ENCODE results near the gene LGALS3BP.

LGALS3BP gene

DNA sequence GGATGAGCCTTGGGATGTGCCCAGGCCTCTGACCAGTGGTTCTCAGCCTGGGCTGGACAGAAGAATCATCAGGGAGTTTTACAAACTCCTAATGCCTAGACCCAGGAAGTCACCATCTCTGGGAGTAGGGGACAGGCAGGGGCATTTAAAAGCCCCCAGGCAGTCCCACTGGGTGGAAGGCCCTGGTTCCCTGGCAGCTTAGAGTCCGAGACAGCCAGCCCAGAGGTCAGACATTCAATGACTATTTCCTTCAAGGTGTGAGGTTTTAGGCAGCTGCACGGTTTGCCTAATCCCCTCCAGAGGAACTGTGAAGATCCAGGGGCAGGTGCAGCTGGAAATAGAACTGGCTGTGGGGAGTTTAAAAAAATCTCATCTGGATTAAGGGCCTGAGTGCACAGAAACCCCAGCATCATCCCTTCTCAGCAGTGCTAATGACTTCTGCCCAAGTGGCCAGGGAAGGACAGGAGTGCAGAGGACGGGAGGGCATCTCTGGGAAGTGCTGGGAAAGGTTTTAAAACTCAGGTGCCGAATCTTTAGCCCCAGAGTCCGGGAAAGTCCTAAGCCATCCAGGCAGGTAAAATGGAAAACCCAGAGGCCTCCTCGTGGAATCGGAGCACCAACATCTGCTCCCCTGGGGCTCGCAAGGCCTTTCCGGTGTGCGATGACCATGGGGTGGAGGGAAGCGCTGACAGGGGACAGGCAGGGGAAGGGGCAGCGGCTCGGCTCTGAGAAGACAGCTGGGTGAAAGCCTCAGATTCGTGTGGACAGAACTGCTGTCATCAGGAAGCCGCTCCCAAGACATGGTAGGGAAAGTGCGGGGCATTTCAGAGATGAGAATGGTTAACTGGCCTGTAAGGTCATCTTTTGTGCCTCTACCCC, 1.5 kb upstream of the LGALS3BP start:
- DNase-seq (ENCODE audit: low read depth) = no peak

GRCh38 chr17:78980624-78980972, 875 bp upstream of the LGALS3BP start:
- no peak for DNase-seq (ENCODE audit: low read depth)

- no peak for DNase-seq (ENCODE audit: low read depth)
Observed at GRCh38 chr17:78977997-78978973, 1.4 kb downstream of the LGALS3BP start.

GRCh38 chr17:78977681-78977943, 2.1 kb downstream of the LGALS3BP start:
- DNase-seq (ENCODE audit: low read depth) = no peak

DNA sequence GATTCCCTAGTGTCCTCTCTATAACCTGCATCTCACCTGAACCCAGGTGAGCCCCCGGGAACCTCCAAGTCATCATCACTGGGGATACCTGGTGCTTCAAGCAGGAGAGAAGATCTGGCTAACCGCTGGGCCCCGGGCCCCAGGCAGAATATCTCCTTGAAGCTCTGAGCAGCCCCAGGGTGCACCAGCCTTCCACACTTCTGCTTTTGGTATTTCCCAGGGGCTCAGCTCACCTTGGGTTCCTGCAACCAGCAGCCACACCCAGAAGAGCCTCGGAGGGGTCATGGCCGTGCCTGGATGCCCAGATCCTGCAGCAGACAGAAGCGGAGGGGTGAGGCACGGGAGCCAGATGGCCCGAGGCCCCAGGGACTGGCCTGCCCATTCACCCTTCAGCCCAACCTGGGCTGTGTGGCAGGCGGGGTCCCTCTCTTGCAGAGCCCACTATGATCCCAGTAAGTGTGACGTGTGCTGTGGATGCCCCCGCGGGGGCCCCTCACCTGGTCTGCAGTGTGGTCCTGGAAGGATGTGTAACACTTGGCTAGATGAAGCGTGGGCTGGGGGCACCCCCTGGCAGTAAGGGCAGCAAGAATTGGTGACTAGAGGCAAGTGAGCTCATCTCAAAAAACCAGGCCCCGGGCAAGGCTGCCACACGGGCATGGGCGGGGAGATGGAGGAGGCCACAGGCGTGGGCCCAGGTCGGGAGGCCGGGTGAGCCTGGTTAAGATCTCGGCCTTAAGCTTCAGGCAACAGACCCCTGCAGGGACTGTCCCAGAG, 2.6 kb downstream of the LGALS3BP start:
- no peak for DNase-seq (ENCODE audit: low read depth)

- no peak for DNase-seq (ENCODE audit: low read depth)
Observed at GRCh38 chr17:78974635-78975591, 4.8 kb downstream of the LGALS3BP start.

DNA sequence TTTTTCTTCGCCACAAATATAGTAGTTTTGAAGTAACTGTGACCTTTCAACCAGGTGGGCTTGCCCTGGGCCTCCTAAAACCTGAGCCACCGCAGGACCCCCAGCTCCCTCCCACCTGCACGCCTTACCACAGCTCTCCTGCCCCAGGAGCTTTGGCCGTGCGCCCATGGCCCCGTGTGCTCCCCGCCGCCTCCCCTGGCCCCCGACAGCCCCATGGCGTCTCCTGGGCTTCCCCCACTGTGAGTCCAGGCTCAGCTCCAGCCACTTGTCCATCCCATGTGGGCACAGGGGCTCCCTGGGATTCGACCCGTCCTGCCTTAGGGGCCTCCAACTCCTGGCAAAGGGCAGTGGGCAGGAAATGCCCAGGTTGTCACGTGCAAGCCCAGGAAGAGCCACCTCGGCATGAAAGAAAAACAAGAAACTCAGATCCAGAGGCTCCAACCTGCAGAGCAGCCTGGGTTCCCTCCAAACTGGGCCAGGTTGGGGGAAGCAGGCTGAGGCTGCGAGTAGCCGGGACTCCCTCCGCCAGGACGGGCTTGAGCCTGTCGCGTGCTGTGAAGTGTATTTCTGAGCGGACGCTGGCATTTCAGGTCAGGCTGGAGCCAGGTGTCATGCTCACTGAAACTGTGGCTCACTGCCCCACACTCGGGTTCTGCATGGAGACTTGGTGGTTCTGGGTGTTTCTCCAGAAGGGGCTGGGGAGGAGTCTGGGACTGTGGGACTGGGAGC, 5.8 kb downstream of the LGALS3BP start:
- no peak for DNase-seq (ENCODE audit: low read depth)

DNA sequence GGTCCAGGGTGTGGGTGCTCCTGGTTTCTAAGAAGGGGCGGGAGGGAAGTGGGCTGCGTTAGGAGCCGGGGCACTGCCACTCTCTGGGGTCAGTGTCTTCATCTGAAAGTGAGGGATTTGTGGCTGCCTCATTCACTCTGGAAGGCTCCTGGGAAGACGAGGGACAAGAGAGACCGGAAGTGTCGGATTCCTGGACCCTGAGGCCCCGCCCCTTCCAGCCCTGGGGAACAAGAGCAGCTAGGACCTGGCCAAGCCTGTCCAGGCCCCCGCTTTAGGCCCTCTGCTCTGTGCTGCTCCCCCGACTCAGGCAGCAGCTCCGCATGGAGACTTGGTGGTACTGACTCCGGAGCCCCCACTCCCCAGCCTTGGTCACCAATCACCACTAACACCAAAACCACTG, 6.5 kb downstream of the LGALS3BP start:
- no peak for DNase-seq (ENCODE audit: low read depth)

DNA sequence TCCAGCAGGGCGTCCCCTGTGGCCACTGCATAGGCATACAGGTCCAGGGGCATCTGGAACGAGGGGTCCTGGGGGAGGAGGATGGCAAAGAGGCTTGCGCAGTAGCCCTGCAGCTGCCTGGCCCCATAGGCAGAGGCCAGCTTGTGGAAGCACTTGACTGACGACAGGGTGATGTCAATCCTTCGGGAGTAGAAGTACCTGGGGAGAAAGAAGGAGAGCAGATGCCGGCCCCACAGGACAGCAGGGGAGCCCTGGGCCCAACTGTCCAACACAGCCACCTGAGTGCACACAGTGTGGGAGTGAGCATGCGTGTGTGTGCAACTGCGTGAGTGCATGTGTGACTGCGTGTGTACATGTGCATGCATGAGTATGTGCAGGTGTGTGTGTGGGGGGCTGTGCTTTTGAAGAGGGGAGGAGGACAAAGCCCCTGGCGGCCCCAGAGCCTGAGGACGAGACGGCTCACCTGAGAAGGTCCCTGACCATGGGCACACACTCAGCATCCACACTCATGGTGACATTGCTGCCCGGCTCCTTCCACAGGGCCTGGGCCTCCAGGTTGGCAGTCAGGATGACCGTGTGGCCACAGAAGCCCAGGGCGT, 7.1 kb downstream of the LGALS3BP start:
- DNase-seq (ENCODE audit: low read depth) = no peak

DNA sequence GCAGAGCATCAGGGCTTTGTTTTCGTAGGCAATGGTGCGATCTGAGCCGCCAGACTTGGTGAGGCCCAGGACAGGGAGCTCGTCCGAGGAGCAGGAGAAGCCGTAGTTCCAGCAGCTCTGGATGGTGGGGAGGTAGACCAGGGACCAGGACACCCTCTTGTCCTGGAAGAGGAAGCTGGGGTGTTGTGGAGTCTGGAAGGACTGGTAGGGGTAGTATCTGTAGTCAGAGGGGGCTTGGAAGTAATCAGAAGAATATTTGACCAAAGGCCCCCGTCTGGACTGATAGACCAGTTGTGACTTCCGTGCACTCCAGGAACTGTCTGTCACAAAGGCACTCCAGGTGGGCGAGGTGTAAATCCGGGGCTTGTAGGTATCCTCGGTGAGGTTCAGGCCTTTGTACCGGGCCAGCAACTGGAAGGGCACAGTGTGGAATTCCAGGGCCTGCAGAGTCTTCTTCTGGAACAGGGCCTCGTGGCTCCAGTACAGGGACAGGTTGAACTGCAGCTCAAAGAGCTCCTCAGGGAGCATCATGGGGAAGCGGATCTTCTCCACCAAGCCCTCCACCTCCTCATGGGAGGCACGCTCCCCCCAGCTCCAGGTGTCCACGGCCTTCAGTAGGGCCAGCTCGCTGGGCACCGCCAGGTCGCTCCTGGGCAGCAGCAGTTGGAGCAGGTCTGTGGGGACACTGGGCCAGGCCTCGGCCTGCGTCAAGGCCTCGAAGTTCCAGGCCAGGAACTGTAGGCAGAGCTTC, 7.8 kb downstream of the LGALS3BP start:
- DNase-seq (ENCODE audit: low read depth) = no peak

DNA sequence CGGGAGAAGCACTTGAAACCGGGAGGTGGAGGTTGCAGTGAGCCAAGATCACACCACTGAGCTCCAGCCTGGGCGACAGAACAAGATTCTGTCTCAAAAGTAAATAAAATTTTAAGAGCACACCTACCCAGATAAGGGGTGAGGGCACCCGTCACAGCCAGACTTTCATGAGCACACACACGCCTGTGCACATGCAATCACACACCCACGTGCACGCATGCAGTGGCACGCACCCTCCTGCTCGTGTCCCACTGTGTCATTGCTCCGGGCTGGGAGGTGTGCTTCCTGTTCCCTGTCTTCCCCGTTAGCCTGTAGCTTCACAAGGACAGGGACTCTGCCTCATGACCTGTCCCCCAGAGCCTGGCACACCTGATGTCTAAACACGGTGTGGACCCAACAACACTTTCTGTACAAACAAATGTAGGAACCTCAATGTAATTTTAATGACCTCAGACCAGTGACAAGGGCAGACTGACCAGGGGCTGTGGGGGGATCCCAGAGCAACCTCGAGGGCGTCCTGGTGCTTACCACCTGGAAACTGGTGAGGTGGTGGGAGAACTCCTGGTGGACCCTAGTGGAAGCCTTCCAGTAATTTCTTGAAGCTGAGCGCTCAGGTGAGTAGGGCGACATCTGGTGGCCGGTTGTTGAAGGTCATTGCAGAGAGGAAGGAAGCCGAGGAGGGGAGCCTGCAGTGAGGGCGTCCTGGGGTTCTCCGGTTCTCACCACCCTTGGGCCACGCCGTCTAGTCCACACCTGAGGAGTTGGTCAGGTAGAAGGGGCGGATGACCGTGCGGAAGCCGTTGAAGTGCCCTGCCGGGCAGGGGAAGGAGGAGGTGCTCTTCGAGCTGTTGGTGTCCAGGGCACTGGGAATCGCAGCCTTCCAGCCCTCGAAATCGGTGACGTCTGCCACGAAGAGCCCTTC, 8.6 kb downstream of the LGALS3BP start:
- DNase-seq (ENCODE audit: low read depth) = peak; percentile 39

DNA sequence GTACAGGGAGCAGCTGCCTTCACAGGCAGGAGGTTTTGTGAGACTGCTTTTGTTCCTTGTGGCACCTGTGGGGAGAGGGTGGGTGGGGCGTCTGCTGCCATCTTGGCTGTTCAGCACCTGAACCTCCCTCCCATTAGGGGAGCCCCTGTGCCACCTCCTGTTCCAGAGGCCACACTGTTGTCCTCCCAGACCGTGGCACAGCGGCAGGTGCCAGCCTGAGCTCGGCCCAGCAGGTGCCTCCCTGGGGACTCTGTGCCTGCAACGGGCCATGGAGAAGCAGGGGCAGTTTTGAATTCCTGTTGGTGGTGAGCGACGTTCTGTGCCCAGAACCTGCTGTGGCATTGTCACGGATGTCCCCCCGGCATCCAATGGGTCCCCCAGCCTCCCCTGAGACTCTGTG, 9.9 kb downstream of the LGALS3BP start:
- no peak for DNase-seq (ENCODE audit: low read depth)

DNA sequence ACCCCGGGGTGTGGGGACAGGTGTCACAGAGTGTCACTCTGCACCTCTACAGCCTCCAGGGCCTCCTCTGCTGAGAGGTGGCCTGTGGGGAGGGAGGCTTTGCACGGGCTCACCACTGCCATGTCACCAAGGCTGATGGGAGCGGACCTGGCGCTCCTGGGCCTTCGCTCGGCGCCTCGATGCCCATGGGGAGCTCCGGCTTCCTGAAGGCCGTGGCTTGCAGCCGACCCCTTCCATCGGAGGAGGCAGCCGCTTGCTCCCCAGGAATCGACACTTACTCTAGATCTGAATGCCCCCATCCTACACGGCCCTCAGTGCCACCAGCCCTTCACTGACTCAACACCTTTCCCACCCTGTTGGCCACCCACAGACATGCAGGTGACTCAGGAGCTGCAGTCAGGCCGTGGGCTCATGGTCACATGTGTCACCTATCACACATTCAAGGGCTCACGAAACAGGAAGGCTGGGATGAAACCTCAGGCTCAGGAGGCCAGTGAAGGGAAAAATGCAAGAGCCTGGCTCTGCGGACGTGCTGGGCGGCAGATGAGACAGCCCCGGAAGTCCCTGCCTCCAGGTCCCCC, 11.9 kb downstream of the LGALS3BP start:
- DNase-seq (ENCODE audit: low read depth) = no peak

DNA sequence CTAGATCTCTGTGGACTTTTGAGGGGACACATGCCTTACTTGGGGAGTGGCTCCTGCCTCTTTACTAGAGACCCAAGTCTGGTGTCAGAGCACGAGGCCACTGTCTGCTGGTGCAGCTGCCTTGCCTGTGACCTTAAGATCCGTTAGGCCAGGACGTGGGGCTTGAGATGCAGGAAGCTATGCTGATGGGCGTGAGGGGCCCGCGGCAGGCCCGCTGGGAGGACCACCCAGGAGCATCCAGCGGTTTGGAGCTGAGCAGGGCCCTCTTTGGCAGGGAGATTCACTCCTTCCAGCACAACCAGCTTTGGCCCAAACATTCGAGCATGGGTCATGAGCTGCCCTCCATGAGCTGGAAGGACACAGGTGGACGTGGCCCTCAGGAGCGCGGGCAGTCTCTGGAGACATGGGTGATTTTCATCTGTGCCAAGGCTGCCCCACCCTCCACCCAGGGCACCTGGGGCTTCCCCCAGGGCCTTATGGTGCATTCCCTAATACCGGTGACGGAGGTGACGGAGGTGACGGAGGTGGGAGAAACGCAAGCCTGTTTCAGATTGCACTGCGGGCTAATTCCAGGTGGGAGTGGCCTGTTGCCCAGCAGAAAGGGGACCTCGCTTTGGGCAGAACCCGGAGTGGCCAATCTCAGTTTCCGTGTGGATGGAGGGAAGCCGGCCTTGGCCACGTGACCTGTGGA, 12.7 kb downstream of the LGALS3BP start:
- no peak for DNase-seq (ENCODE audit: low read depth)

GRCh38 chr17:78966123-78966813, 13.5 kb downstream of the LGALS3BP start:
- no peak for DNase-seq (ENCODE audit: low read depth)

DNA sequence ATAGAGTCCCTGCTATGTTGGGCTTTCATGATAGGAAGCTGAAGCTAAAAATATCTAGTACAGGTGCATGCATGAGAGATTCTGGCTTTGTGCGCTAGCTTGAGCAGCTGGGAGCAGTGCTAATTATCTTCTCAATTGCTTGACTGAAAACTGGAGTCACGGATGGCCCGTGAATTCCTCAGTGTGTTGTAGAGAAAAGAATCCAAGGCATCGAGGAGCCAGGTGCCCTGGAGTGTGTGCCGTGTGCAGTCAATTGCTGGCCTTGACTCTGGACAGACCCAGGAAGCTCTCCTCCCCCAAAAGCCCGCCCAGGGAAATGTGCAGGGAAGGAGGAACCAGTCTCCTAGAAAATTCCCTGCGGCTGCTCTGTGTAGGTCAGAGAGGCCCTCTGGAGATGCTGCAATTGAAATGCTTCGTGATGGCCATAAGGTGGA, 14.2 kb downstream of the LGALS3BP start:
- no peak for DNase-seq (ENCODE audit: low read depth)

DNA sequence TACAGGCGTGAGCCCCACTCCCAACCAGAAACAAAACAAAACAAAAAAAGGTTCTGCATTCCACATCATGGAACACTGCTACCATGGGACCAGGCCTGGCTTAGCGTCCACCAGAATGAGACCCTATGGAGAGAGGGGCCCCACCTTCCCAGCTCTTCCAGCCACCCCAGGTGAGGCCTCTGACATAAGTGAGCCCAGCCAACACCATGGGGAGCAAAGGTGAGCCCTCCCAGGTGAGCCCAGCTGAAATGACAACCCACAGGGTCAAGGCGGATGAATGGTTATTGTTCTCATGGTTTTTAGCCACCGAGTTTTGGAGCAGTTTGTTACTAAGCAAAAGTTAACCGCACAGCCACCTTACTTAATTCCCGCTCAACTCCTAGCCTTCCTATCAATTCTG, 16.3 kb downstream of the LGALS3BP start:
- DNase-seq (ENCODE audit: low read depth) = no peak

Measured in CMK (cell line).